ENCODE measurements around the gene CLEC2D. TPM values are rescaled to one million over a fixed set of nuclear protein-coding genes. Genes with fewer than 3 reads are reported as not detected.

Gene CLEC2D
- total and polyA plus RNA-seq, 2 donors (not counting 3 experiments of a cell fraction or from before 2014, with no cell fraction given): 1.8 to 4.1 TPM

GRCh38 chr12:9646794-9647781, 22.4 kb upstream of the CLEC2D start:
- no peaks in the 10 kb centered on the region for H3K27me3 ChIP-seq (ENCODE audit: control insufficient read depth in 2 of 2, insufficient read depth in 2 of 2, low read length in 2 of 2)
- BruUV-seq (replicated peaks): no TSS peak
- DNase-seq (ENCODE audit: low read depth, low spot score): peak; percentile 30
- H3K4me1 ChIP-seq (ENCODE audit: control insufficient read depth, extremely low read depth, insufficient read depth, low read length): peaks cover 40% of the 10 kb centered on the region
- peak overlapping the region; percentile 72 for H3K27ac ChIP-seq (ENCODE audit: insufficient read depth, low read depth, low read length)
- no peaks in the 10 kb centered on the region for H3K9me1 ChIP-seq (replicated peaks; ENCODE audit: control insufficient read depth, extremely low read depth, insufficient read depth, low read length)
- no peaks in the 10 kb centered on the region for H3K9me3 ChIP-seq (replicated peaks; ENCODE audit: control insufficient read depth, insufficient read depth, low read length)
- peak overlapping the region; percentile 83 for H3K9ac ChIP-seq (replicated peaks; ENCODE audit: extremely low read depth, insufficient read depth, low read length)
- TF ChIP-seq POLR2A (IDR thresholded peaks at IDR 0.05; ENCODE audit: low read depth, low read length): no peak
- TF ChIP-seq POLR2AphosphoS5 (IDR thresholded peaks at IDR 0.05; ENCODE audit: insufficient read depth, low read depth, low read length): no peak
- TF ChIP-seq MYC (IDR thresholded peaks at IDR 0.05; ENCODE audit: low read depth, low read length): no peak
- TF ChIP-seq EZH2 (IDR thresholded peaks at IDR 0.05; ENCODE audit: borderline replicate concordance, low read depth, low read length, severe bottlenecking): no peak
- TF ChIP-seq GATA2 (IDR thresholded peaks at IDR 0.05; ENCODE audit: insufficient read depth, insufficient read length, low read depth, low read length): no peak
- no peak for TF ChIP-seq FOS (IDR thresholded peaks at IDR 0.05; ENCODE audit: borderline replicate concordance, insufficient read depth, low read length)
- TF ChIP-seq JUN (IDR thresholded peaks at IDR 0.05; ENCODE audit: borderline replicate concordance, insufficient read depth, insufficient read length, low read depth): no peak
- no peak for TF ChIP-seq CTCF (IDR thresholded peaks at IDR 0.05; ENCODE audit: extremely low read depth in 1 of 2, insufficient read depth in 1 of 2, low read depth in 1 of 2, low read length in 2 of 2)
- no peak for TF ChIP-seq MAX (IDR thresholded peaks at IDR 0.05; ENCODE audit: insufficient read depth, insufficient read length)
- intact Hi-C loops (cut with micrococcal nuclease): no loop called here
- peak overlapping the region; percentile 57 to 91 (median 85) for H3K4me3 ChIP-seq (replicated peaks in 1 of 3; ENCODE audit: insufficient read depth in 1 of 3, low read depth in 1 of 3, low read length in 3 of 3)
- POLR2A ChIA-PET: interaction anchor here (0.5 kb wide), 1 partner anchor 452 kb away, joined by 4 read pairs; no protein-coding TSS in a partner anchor
- H2AFZ ChIP-seq (ENCODE audit: low read depth, low read length): peak overlapping the region; percentile 85
- H3K36me3 ChIP-seq (ENCODE audit: control insufficient read depth in 2 of 2, extremely low read depth in 1 of 2, insufficient read depth in 2 of 2, low read length in 2 of 2): no peaks in the 10 kb centered on the region
- dilution Hi-C loops (cut with MboI; ENCODE audit: extremely low pct_ligation_motif_present, low sequenced_read_pairs): no loop called here
- CTCF ChIA-PET: interaction anchor here (1.3 to 3.2 kb wide), 7 partner anchors 27 to 104 kb away, joined by 3 to 22 read pairs (median 8); no protein-coding TSS in a partner anchor
- peaks cover 10% of the 10 kb centered on the region for H3K79me2 ChIP-seq (ENCODE audit: control insufficient read depth, insufficient read depth, low read length)
- peak overlapping the region; percentile 98 for H3K4me2 ChIP-seq (ENCODE audit: insufficient read depth, low read length)
- peak; percentile 21 for FAIRE-seq
- no peaks in the 10 kb centered on the region for H4K20me1 ChIP-seq (replicated peaks; ENCODE audit: control insufficient read depth, extremely low read depth, insufficient read depth, low read length)

Data from endothelial cell of umbilical vein (primary cell).